ENCODE results near the gene BHLHE23. TPM values are rescaled to one million over a fixed set of nuclear protein-coding genes. Genes with fewer than 3 reads are reported as not detected.

Gene BHLHE23
- total and polyA plus RNA-seq, 2 donors (not counting 1 experiment from before 2014, with no cell fraction given): not detected

- H3K9me3 ChIP-seq (ENCODE audit: control insufficient read depth, insufficient read depth, low read depth, low read length): no peaks in the 10 kb centered on the region
- TF ChIP-seq CTCF (conservative IDR thresholded peaks at IDR 0.05 in 1 of 2, IDR thresholded peaks at IDR 0.05 in 1 of 2; ENCODE audit: low read depth in 1 of 2, low read length in 2 of 2) (no peak), EZH2 (IDR thresholded peaks at IDR 0.05; ENCODE audit: low read length, missing control alignments) (peak; percentile 42)
- no peak overlapping the region for H3K4me2 ChIP-seq (ENCODE audit: extremely low read depth, insufficient read depth, low read length)
- H3K4me1 ChIP-seq (ENCODE audit: control insufficient read depth, extremely low read depth, insufficient read depth, low read length): no peaks in the 10 kb centered on the region
- no peaks in the 10 kb centered on the region for H3K36me3 ChIP-seq (ENCODE audit: control insufficient read depth, insufficient read depth, low read length)
- H3K27me3 ChIP-seq (ENCODE audit: control insufficient read depth, insufficient read depth, low read length): peaks cover 68% of the 10 kb centered on the region
- DNase-seq (ENCODE audit: low read depth in 2 of 2): peak; percentile 11 to 24
- no peak overlapping the region for H2AFZ ChIP-seq (ENCODE audit: low read length)
- no peak overlapping the region for H3K9ac ChIP-seq (ENCODE audit: insufficient read depth, low read length)
- H3K27ac ChIP-seq (ENCODE audit: insufficient read depth, low read length): no peak overlapping the region
- H3K4me3 ChIP-seq (replicated peaks in 1 of 4; ENCODE audit: control extremely low read depth in 1 of 4, insufficient read depth in 1 of 4, low read depth in 3 of 4, low read length in 4 of 4): no peak overlapping the region
- no peaks in the 10 kb centered on the region for H3K79me2 ChIP-seq (ENCODE audit: control insufficient read depth, insufficient read depth, low read length)
- no peaks in the 10 kb centered on the region for H4K20me1 ChIP-seq (ENCODE audit: control insufficient read depth, extremely low read depth, insufficient read depth, low read length)
Measured at GRCh38 chr20:63005862-63006539, 763 bp downstream of the BHLHE23 start.

GRCh38 chr20:63005365-63005861 lies 1.4 kb downstream of the BHLHE23 start:
- peaks cover 66% of the 10 kb centered on the region for H3K27me3 ChIP-seq (ENCODE audit: control insufficient read depth, insufficient read depth, low read length)
- DNase-seq (ENCODE audit: low read depth in 2 of 2): no peak

More at GRCh38 chr20:63005365-63005861, 1.4 kb downstream of the BHLHE23 start:
- H3K4me3 ChIP-seq (replicated peaks in 1 of 4; ENCODE audit: control extremely low read depth in 1 of 4, insufficient read depth in 1 of 4, low read depth in 3 of 4, low read length in 4 of 4): no peak overlapping the region
- peak; percentile 26 for TF ChIP-seq EZH2 (IDR thresholded peaks at IDR 0.05; ENCODE audit: low read length, missing control alignments)
- TF ChIP-seq CTCF (conservative IDR thresholded peaks at IDR 0.05 in 1 of 2, IDR thresholded peaks at IDR 0.05 in 1 of 2; ENCODE audit: low read depth in 1 of 2, low read length in 2 of 2): no peak
- no peak overlapping the region for H3K27ac ChIP-seq (ENCODE audit: insufficient read depth, low read length)
- H3K9me3 ChIP-seq (ENCODE audit: control insufficient read depth, insufficient read depth, low read depth, low read length): no peaks in the 10 kb centered on the region
- H2AFZ ChIP-seq (ENCODE audit: low read length): no peak overlapping the region
- no peaks in the 10 kb centered on the region for H3K4me1 ChIP-seq (ENCODE audit: control insufficient read depth, extremely low read depth, insufficient read depth, low read length)
- H3K4me2 ChIP-seq (ENCODE audit: extremely low read depth, insufficient read depth, low read length): no peak overlapping the region
- no peaks in the 10 kb centered on the region for H4K20me1 ChIP-seq (ENCODE audit: control insufficient read depth, extremely low read depth, insufficient read depth, low read length)
- no peaks in the 10 kb centered on the region for H3K79me2 ChIP-seq (ENCODE audit: control insufficient read depth, insufficient read depth, low read length)
- H3K36me3 ChIP-seq (ENCODE audit: control insufficient read depth, insufficient read depth, low read length): no peaks in the 10 kb centered on the region
- H3K9ac ChIP-seq (ENCODE audit: insufficient read depth, low read length): no peak overlapping the region
